NCI-H2107 treated with DMSO at 0.1 percent for 48 hours (cell line): ENCODE results near the gene WDR27.
"Not testable (repeated sequence)": the region's sequence is repeated elsewhere in the genome, so short reads cannot be mapped to it uniquely, and the experiment has no call there.

Experiments
- DNase-seq: peaks from one replicate; lab custom pipeline; 2025; ENCODE audit not compliant: unreplicated experiment; lab: John Stamatoyannopoulos, UW

The WDR27 gene

GRCh38 chr6:169618526-169619490 is 83.0 kb downstream of the WDR27 start:
- DNase-seq = no peak

DNA sequence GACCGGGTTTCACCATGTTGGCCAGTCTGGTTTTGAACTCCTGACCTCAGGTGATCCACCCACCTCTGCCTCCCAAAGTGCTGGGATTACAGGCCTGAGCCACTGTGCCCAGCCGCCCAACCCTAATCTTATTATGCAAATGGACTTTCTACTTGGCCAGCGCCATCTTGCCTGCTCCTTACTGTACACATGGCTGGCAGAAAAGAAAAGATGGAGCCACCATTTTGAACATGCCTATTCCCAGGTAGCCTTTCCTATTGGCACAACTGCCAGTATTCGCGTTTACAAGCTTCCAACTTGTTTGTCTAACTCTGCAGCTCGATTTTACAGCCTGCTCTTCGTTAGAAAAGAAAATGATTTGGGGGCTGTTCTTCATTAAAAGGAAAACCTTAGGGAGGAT is 84.3 kb downstream of the WDR27 start:
- no peak for DNase-seq

- not testable (repeated sequence) for DNase-seq
These were observed 93.2 kb downstream of the WDR27 start for GRCh38 chr6:169608609-169609008.

GRCh38 chr6:169604076-169604475 is 97.8 kb downstream of the WDR27 start:
- no peak for DNase-seq

- not testable (repeated sequence) for DNase-seq
These were observed 100.7 kb downstream of the WDR27 start for GRCh38 chr6:169601129-169601528.

- no peak for DNase-seq
These were observed 109.3 kb downstream of the WDR27 start for GRCh38 chr6:169592558-169592957.

- no peak for DNase-seq
These were observed 110.2 kb downstream of the WDR27 start for GRCh38 chr6:169591616-169592015.

GRCh38 chr6:169590376-169590939 is 111.4 kb downstream of the WDR27 start:
- DNase-seq = no peak

DNA sequence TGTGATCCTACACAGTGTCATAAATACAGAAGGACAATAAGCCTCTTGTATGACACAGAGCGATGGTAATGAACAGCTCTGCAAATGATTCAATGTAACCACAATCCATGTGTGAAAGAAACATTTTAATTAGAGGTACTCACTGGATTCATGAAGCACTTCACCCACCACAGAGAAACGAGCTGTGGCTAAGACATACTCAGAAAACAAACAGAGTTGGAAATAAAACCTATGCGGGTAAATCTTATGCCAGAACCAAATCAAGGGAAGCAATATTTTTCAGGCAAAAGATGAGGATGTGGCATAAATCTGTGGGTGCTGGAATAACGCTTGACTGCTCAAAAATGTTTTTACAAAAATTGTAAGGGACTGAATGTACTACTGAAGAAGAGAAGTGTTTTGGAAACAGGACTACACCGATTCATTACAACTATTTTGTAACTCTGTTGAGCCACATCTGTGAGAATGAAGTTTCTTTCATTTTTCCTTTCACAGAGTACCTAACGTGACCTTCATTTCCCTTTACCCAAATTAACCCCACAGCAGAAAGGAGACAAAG is 112.1 kb downstream of the WDR27 start:
- DNase-seq = peak; percentile 90

- DNase-seq = peak; percentile 90
These were observed 112.5 kb downstream of the WDR27 start for GRCh38 chr6:169589293-169589692.

GRCh38 chr6:169587975-169588374 is 113.9 kb downstream of the WDR27 start:
- no peak for DNase-seq

GRCh38 chr6:169583886-169584541 is 117.8 kb downstream of the WDR27 start:
- DNase-seq = no peak

DNA sequence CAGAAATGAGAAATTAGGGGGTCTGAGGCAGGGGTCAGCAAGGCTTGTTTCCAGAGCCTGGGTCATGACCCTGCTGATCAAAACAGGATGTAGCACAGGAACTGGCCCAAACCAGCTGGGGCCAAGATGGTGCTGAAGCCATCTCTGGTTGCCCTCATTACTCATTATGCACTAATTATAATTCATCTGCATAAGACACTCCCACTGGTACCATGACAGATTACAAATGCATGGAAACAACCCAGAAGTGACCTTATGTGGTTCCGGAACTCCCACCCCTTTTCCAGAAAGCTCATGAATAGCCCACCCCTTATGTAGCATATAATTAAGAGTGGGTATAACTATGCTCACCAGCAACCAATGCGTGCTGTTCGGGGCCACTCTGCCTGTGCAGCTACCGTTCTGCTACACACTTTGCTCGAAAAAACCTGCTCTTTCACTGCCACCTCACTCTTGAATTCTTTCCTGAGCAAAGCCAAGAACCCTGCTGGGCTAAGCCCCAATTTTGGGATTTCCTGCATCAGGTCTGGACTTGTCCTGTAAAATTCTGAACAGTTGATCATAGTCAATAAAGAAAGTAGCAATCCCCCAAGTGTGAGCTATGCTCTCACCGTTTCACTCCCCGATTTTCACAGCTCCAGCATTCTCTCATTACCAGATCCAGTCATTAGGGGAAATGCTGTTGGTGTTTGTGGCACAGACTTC is 122.3 kb downstream of the WDR27 start:
- no peak for DNase-seq

GRCh38 chr6:169577974-169578373 is 123.9 kb downstream of the WDR27 start:
- DNase-seq = no peak

DNA sequence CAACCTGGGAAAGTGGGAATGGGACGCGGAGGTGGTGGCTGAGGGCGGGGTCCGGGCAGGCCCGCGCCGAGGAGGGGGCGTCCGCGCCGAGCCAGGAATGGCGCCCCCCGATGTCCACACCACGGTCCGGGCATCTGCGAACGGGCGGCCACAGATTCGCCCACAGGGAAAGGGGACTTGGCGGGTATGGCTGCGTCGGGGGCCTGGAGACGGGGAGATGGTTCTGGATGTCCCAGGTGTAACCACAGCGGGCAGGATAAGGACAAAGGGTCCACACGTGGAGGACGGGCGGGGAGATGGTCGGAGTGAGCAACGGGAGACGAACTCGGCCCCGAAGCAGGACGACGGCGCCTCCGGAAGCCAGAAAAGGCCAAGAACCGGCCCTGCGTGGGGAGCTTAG is 124.6 kb downstream of the WDR27 start:
- no peak for DNase-seq

DNA sequence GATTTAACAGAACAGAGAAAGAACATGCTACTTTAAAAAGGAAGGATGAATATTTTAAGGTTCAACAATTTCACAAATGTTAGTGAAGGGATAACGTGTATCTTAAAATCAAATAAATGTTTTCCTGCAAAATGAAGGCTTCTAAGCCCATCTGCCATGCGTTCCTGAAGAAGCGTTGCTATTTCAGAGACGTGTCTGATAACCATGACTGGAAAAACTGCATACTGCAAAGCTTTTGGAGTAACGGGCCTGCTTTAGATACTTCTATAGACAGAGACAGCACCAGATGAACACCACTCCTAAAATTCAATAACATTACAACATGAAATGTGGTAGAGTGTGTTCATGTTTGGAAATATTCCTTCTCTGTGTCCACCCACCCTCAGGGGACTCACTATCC is 126.0 kb downstream of the WDR27 start:
- no peak for DNase-seq

DNA sequence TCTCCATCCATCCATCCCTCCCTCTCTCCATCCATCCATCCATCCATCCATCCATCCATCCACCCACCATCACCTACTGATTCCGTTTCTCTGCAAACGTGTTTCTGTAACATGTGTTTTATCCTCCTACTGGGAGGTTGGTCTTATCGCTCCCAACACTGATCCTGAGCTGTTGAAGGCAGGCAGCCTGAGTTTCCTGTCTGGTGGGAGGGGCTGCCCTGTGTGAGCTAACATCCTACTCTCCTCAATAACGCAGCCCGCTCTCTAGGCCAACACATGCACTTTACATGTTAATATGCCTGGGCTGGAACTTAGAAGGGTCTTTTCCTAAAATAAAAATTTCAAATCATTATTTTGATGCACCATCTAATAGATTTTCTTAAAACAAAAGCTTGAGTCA is 126.5 kb downstream of the WDR27 start:
- no peak for DNase-seq

DNA sequence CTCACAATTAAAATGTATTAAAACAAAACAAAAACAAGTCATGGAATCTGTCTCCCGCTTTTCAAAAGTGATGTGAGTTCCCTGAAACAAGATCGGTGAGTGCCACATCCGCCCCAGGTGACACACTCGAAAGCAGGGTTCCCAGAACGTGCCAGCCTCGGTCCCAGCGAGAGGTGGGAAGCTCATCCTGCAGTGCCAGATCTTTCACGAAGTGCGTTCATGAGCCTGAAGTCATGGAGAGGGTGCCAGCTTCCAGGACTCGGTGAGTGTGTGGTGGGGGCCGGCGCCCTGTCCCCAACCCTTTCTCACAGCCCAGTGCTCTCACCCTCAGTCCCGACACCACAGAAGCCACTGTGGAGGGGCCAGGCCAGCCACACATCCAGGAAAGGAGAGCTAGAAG is 127.4 kb downstream of the WDR27 start:
- DNase-seq = no peak

DNA sequence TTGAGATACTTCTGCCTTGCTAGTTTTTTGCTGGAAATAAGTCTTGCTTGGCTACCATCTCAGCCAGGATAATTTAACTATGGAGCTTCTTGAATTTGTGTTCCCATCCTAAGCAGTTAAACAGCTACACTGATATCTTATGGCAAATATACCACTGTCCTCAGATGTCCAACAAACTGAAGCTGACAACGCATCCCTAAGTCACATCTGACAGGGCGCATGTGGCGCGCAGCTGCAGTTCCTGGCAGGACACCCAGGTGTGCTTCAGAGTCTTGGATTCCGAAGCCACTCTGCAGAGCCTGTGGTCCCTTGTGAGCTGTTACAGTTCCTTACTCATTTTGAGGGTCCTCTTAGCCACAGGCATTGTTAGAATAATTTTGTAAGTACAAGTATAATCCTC is 127.9 kb downstream of the WDR27 start:
- no peak for DNase-seq

DNA sequence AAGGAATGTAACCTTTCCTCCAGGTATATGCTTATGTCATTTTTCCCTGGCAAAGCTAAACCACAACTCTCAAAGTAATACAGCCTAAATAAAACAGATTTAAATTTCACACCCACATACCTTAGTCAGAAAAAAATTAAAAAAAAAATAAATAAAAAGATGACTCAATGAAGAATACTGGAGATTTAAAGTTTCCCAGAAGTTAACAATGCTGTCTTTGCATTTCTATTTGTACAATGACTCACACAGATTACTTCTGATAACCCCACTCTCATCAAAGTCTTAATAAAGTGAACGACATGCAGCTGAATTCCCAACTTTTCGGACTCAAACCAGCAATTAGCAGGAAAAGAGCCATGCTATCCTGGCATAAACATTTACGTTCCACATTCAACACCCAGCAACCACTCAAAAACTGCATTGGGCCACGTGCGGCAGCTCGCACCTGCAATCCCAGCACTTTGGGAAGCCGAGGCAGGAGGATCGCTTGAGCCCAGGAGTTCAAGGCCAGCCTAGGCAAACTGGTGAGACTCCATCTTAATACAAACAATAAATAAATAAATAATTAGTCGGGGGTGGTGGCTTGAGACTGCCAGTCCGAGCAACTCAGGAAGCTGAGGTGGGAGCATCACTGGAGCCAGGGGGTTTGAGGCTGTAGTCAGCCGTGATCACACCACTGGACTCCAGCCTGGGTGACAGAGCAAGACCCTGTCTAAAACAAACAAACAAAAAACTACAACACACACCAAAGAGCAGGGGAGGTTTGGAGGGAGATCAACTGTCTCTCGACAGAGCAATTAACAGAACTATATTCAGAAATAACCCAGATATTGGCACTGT is 130.5 kb downstream of the WDR27 start:
- no peak for DNase-seq
